CD4-positive, alpha-beta memory T cell (primary cell): ENCODE data around the gene RUNDC1. TPM values are rescaled to one million over a fixed set of nuclear protein-coding genes. Genes with fewer than 3 reads are reported as not detected.
"Not testable (repeated sequence)": the region's sequence is repeated elsewhere in the genome, so short reads cannot be mapped to it uniquely, and the experiment has no call there.

Experiments
- CTCF ChIA-PET: fragments of 350-600 bp; sonication (Branson Sonifier 250); formaldehyde crosslinking; loops from one replicate; lab custom pipeline; 2021; ENCODE audit warnings: inconsistent platforms; ENCODE audit not compliant: partially characterized antibody; lab: Charles Lee
- POLR2A ChIA-PET: fragments of 350-600 bp; sonication (Branson Sonifier 250); formaldehyde crosslinking; loops from one replicate; lab custom pipeline; 2021; ENCODE audit not compliant: partially characterized antibody; lab: Charles Lee
- DNase-seq, 5 donors: peaks; one replicate each; pipeline versions ENCODE4 v3.0.0 to v3.0.0-alpha.2; 2020 to 2022; ENCODE audit warnings: mixed read lengths in 1 of 5
- H3K27ac ChIP-seq: one replicate; pipeline ENCODE4 v1.7.0; 2013; ENCODE audit warnings: low read depth, low read length
- H3K27me3 ChIP-seq: 2 replicates; pipeline ENCODE4 v1.7.0; 2013; ENCODE audit warnings: mild to moderate bottlenecking, low read length, moderate library complexity; ENCODE audit not compliant: insufficient read depth
- H3K36me3 ChIP-seq: 2 replicates; pipeline ENCODE4 v1.7.0; 2013; ENCODE audit warnings: mild to moderate bottlenecking, low read length, moderate library complexity; ENCODE audit not compliant: insufficient read depth
- H3K4me1 ChIP-seq: 2 replicates; pipeline ENCODE4 v1.7.0; 2013; ENCODE audit warnings: mild to moderate bottlenecking, low read length, moderate library complexity; ENCODE audit not compliant: insufficient read depth
- H3K4me3 ChIP-seq, 2 donors: one replicate each; pipeline ENCODE4 v1.7.0; 2013; ENCODE audit warnings: low read length in 2 of 2, mild to moderate bottlenecking in 1 of 2
- H3K9me3 ChIP-seq, 2 donors: one replicate each; pipeline ENCODE4 v1.7.0; 2013; ENCODE audit warnings: low read length in 2 of 2, control low read depth in 1 of 2; ENCODE audit not compliant: control insufficient read depth in 1 of 2
- H3K27ac Mint-ChIP-seq, 7 donors: one replicate each; pipeline ENCODE4 v1.8.0; 2020 to 2021; ENCODE audit warnings: mixed read lengths in 7 of 7, mild to moderate bottlenecking in 6 of 7, inconsistent platforms in 3 of 7, moderate library complexity in 3 of 7
- H3K27me3 Mint-ChIP-seq, 2 donors: one replicate each; pipeline ENCODE4 v1.8.0; 2020 to 2021; ENCODE audit warnings: mixed read lengths in 2 of 2
- H3K36me3 Mint-ChIP-seq, 2 donors: one replicate each; pipeline ENCODE4 v1.8.0; 2020 to 2021; ENCODE audit warnings: mixed read lengths in 2 of 2, inconsistent platforms in 1 of 2, mild to moderate bottlenecking in 1 of 2
- H3K4me1 Mint-ChIP-seq, 4 donors: one replicate each; pipeline ENCODE4 v1.8.0; 2020 to 2021; ENCODE audit warnings: mixed read lengths in 4 of 4, mild to moderate bottlenecking in 1 of 4
- H3K4me3 Mint-ChIP-seq, 8 donors: one replicate each; pipeline ENCODE4 v1.8.0; 2020 to 2021; ENCODE audit warnings: mixed read lengths in 8 of 8, mild to moderate bottlenecking in 7 of 8, moderate library complexity in 6 of 8, inconsistent platforms in 3 of 8
- H3K9me3 Mint-ChIP-seq, 8 donors: one replicate each; pipeline ENCODE4 v1.8.0; 2020 to 2021; ENCODE audit warnings: mixed read lengths in 8 of 8, mild to moderate bottlenecking in 5 of 8, inconsistent platforms in 3 of 8, moderate library complexity in 1 of 8
- intact Hi-C: fragments of 100-400 bp; cut with micrococcal nuclease; formaldehyde crosslinking; loops from one replicate; pipeline ENCODE4 v1.15.1; 2023
- polyA plus RNA-seq, 2 donors: library from polyadenylated mRNA; unstranded; fragments of 300-500 nt; fragmentation: Illumina TruSeq; gene quantifications; one replicate each; pipeline ENCODE4 v1.2.3, GENCODE V29; 2021
- total RNA-seq, 2 experiments: library from RNA; stranded (reverse); gene quantifications; one replicate each; pipeline ENCODE4 v1.2.3, GENCODE V29; 2021

The RUNDC1 gene
- total and polyA plus RNA-seq, 4 experiments from 2014 or later = 12.8 to 25.5 (median 20.9) TPM

DNA sequence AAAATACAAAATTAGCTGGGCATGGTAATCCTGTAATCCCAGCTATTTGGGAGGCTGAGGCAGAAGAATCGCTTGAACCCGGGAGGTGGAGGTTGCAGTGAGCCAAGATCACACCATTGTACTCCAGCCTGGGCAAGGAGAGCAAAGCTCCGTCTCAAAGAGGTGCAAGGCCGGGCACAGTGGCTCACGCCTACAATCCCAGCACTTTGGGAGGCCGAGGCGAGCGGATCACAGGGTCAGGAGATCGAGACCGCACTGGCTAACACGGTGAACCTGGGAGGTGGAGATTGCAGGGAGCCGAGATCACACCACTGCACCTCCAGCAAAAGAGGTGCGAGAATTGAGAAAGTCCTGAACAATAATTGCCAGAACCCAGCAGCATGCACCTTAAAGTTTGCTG lies 20.5 kb downstream of the RUNDC1 start:
- POLR2A ChIA-PET, H3K27ac ChIP-seq, H3K4me3 ChIP-seq, H3K4me3 Mint-ChIP-seq, H3K9me3 ChIP-seq, H3K27me3 ChIP-seq, intact Hi-C loops, H3K27me3 Mint-ChIP-seq, DNase-seq, H3K9me3 Mint-ChIP-seq: not testable (repeated sequence)
- Mint-ChIP-seq H3K36me3 (peaks cover 12 to 52% of the 10 kb centered on the region in 2 donors), H3K27ac (peak overlapping the region in 2 of 7 donors; percentile 74 to 75), H3K4me1 (peaks cover 16 to 32% (median 24%) of the 10 kb centered on the region in 4 donors)
- Histone ChIP-seq H3K36me3 (peaks cover 27% of the 10 kb centered on the region), H3K4me1 (peaks cover 22% of the 10 kb centered on the region)
- CTCF ChIA-PET = interaction anchor here (1.1 kb wide), 1 partner anchor 23 kb away, joined by 3 read pairs; no protein-coding TSS in a partner anchor

DNA sequence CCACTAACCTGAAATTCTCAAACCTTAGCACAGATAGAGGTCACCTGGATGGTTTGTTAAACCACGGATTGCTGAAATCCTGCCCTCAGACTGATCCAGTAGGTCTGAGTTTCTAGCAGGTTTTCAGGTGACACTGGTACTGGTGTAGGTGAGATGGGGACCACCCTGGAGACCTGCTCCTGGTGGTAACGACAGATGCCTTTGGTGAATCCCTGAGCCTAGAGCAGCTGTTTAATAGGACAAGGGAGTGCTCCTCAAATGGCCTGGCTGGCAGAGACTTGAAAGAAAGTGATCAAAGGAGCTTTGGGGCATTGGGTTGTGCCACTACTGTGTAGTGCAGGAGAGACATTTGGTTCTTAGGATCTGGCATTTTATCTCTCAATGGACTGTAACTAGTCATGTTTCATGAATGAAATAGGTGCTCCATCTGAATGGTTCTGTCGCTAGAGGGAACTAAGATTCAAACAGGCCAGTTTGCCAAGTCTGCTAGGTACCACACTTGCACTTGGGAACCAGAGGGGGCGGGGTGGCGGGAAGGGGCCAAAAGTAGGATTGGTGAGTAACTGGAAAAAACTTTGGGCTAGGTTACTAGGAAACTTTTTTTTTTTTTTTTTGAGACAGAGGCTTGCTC lies 23.3 kb downstream of the RUNDC1 start:
- Histone ChIP-seq H3K27me3 (no peaks in the 10 kb centered on the region), H3K9me3 (no peaks in the 10 kb centered on the region), H3K27ac (no peak overlapping the region), H3K4me3 (no peak overlapping the region), H3K4me1 (peaks cover 37% of the 10 kb centered on the region), H3K36me3 (peaks cover 27% of the 10 kb centered on the region)
- POLR2A ChIA-PET = interaction anchor here (1.5 kb wide), 1 partner anchor 21 kb away, joined by 4 read pairs; the partner anchor contains the start of gene RND2
- Mint-ChIP-seq H3K4me1 (peaks cover 15 to 28% (median 26%) of the 10 kb centered on the region in 4 donors), H3K36me3 (peaks cover 12 to 51% of the 10 kb centered on the region in 2 donors), H3K4me3 (peak overlapping the region in 1 of 8 donors; percentile 29), H3K27me3 (no peaks in the 10 kb centered on the region), H3K9me3 (no peaks in the 10 kb centered on the region), H3K27ac (peak overlapping the region in 5 of 7 donors; percentile 29 to 81 (median 42))
- DNase-seq = no peak
- CTCF ChIA-PET = interaction anchor here (0.7 kb wide), 1 partner anchor 364 kb away, joined by 3 read pairs; no protein-coding TSS in a partner anchor
- intact Hi-C loops = no loop called here

DNA sequence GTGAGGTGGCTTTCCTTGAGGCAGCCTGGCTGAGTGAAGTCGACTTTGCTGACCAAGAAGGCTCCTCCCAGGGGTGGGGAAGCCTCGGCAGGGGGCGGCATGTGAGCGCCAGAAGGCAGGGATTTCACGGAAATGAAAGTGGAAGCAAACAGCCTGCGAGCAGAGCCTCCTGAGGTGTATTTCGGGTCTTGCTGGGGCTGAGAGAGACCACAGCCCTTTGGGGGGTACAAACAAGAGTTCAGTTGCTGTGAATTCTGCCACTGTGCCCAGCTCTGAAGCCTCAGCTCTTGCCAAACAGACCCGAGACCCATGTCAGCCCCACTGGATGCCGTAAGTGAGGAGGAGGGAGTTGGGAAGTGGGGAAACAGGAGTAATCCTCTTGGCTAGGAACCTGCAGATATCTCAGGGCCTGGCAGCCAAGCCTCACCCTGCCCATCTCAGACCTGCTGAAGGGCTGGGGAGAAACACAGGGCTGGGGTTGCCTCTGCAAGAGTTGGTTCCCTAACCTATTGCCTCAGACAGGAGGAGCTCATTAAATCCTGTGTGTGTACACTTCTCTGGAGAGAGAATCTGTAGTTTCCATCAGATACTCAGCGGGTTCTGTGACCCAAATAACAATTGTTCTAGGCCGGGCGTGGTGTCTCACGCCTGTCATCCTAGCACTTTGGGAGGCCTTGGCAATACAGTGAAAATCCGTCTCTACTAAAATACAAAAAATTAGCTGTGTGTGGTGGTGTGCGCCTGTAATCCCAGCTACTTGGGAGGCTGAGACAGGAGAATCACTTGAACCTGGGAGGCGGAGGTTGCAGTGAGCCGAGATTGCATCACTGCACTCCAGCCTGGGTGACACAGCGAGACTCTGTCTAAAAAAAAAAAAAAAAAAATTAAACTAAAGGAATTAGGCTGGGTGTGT lies 26.5 kb downstream of the RUNDC1 start, which contains the start of gene IFI35:
TSS of gene IFI35 (plus strand) at position 146 of the 913 bp plus-strand sequence. CDS start at position 310, 164 bp downstream.
- intact Hi-C loops = loop anchor here (1.0 kb wide), 3 partner anchors 205 to 332 kb away; no protein-coding TSS in a partner anchor
- H3K27me3 Mint-ChIP-seq = no peaks in the 10 kb centered on the region
- no peaks in the 10 kb centered on the region for H3K9me3 Mint-ChIP-seq
- ChIA-PET POLR2A (interaction anchor here (1.0 to 3.0 kb wide), 12 partner anchors 8 to 392 kb away, joined by 3 to 41 read pairs (median 8); partner anchors contain the start of genes ARL4D, BRCA1, NBR1 and RND2), CTCF (interaction anchor here (0.5 to 3.0 kb wide), 17 partner anchors 8 to 477 kb away, joined by 3 to 23 read pairs (median 4); partner anchors contain the start of genes DHX8, NBR1, RPL27 and TMEM106A)
- DNase-seq = peak; percentile 81 to 89 (median 83)
- Histone ChIP-seq H3K4me1 (peaks cover 21% of the 10 kb centered on the region), H3K4me3 (peak within 1 kb of the TSS; percentile 94 to 95), H3K9me3 (no peaks in the 10 kb centered on the region), H3K27me3 (no peaks in the 10 kb centered on the region), H3K36me3 (peaks cover 9% of the 10 kb centered on the region), H3K27ac (peak within 1 kb of the TSS; percentile 90)
- H3K27ac Mint-ChIP-seq = peak within 1 kb of the TSS; percentile 96 to 100 (median 99)
- peaks cover 8 to 26% (median 17%) of the 10 kb centered on the region in 4 donors for H3K4me1 Mint-ChIP-seq
- peaks cover 0 to 36% of the 10 kb centered on the region in 2 donors for H3K36me3 Mint-ChIP-seq
- H3K4me3 Mint-ChIP-seq = peak within 1 kb of the TSS; percentile 100

- intact Hi-C loops = no loop called here
Measured at GRCh38 chr17:43010667-43011308, 30.4 kb downstream of the RUNDC1 start.

GRCh38 chr17:43011728-43012472 lies 31.5 kb downstream of the RUNDC1 start:
- ChIA-PET POLR2A (interaction anchor here (0.9 to 2.6 kb wide), 4 partner anchors 10 to 357 kb away, joined by 4 to 11 read pairs (median 6); partner anchors contain the start of genes RND2, RPL27 and VAT1), CTCF (interaction anchor here (0.5 to 1.3 kb wide), 4 partner anchors 10 to 1865 kb away, joined by 3 read pairs; no protein-coding TSS in a partner anchor)
- DNase-seq = no peak
- no peaks in the 10 kb centered on the region for H3K27me3 ChIP-seq
- H3K9me3 ChIP-seq = no peaks in the 10 kb centered on the region
- H3K4me1 Mint-ChIP-seq = peaks cover 3 to 24% (median 14%) of the 10 kb centered on the region in 4 donors
- peak overlapping the region in 3 of 7 donors; percentile 5 to 72 (median 41) for H3K27ac Mint-ChIP-seq
- no peaks in the 10 kb centered on the region for H3K27me3 Mint-ChIP-seq
- H3K4me3 Mint-ChIP-seq = no peak overlapping the region
- intact Hi-C loops = no loop called here
- H3K4me1 ChIP-seq = peaks cover 15% of the 10 kb centered on the region
- H3K4me3 ChIP-seq = no peak overlapping the region
- no peak overlapping the region for H3K27ac ChIP-seq
- H3K36me3 Mint-ChIP-seq = peaks cover 6 to 42% of the 10 kb centered on the region in 2 donors
- H3K9me3 Mint-ChIP-seq = no peaks in the 10 kb centered on the region
- peaks cover 23% of the 10 kb centered on the region for H3K36me3 ChIP-seq

More at GRCh38 chr17:43010667-43011308, 30.4 kb downstream of the RUNDC1 start:
- H3K36me3 Mint-ChIP-seq = peaks cover 6 to 45% of the 10 kb centered on the region in 2 donors
- Histone ChIP-seq H3K4me1 (peaks cover 21% of the 10 kb centered on the region), H3K9me3 (no peaks in the 10 kb centered on the region), H3K27me3 (no peaks in the 10 kb centered on the region), H3K4me3 (no peak overlapping the region), H3K36me3 (peaks cover 23% of the 10 kb centered on the region), H3K27ac (no peak overlapping the region)
- no peaks in the 10 kb centered on the region for H3K27me3 Mint-ChIP-seq
- H3K4me3 Mint-ChIP-seq = no peak overlapping the region
- DNase-seq = no peak
- peak overlapping the region in 4 of 7 donors; percentile 13 to 66 (median 48) for H3K27ac Mint-ChIP-seq
- ChIA-PET CTCF (no interaction called here), POLR2A (interaction anchor here (1.8 kb wide), 1 partner anchor 13 kb away, joined by 10 read pairs; the partner anchor contains the start of gene RPL27)
- H3K9me3 Mint-ChIP-seq = no peaks in the 10 kb centered on the region
- peaks cover 8 to 31% (median 20%) of the 10 kb centered on the region in 4 donors for H3K4me1 Mint-ChIP-seq

GRCh38 chr17:43013296-43013695 lies 32.9 kb downstream of the RUNDC1 start:
- Mint-ChIP-seq H3K36me3 (peaks cover 6 to 42% of the 10 kb centered on the region in 2 donors), H3K4me3 (no peak overlapping the region), H3K4me1 (peaks cover 7 to 28% (median 13%) of the 10 kb centered on the region in 4 donors), H3K27me3 (no peaks in the 10 kb centered on the region), H3K9me3 (no peaks in the 10 kb centered on the region), H3K27ac (peak overlapping the region in 1 of 7 donors; percentile 59)
- H3K9me3 ChIP-seq = no peaks in the 10 kb centered on the region
- intact Hi-C loops = no loop called here
- no peaks in the 10 kb centered on the region for H3K27me3 ChIP-seq
- DNase-seq = no peak
- peaks cover 23% of the 10 kb centered on the region for H3K36me3 ChIP-seq
- H3K27ac ChIP-seq = no peak overlapping the region
- H3K4me3 ChIP-seq = no peak overlapping the region
- POLR2A ChIA-PET = interaction anchor here (1.1 to 2.6 kb wide), 2 partner anchors 9 to 11 kb away, joined by 4 to 11 read pairs; partner anchors contain the start of genes RND2 and VAT1
- H3K4me1 ChIP-seq = peaks cover 2% of the 10 kb centered on the region
- CTCF ChIA-PET = no interaction called here
